Duodenal mucosa (tissue), 2 donors: Measurements from ENCODE around the gene GAPVD1.
"Not testable (repeated sequence)": the region's sequence is repeated elsewhere in the genome, so short reads cannot be mapped to it uniquely, and the experiment has no call there.

Source experiments
- H3K27ac ChIP-seq: one replicate; pipeline ENCODE4 v1.7.0; 2013; ENCODE audit warnings: low read depth, low read length
- H3K27me3 ChIP-seq, 2 donors: one replicate each; pipeline ENCODE4 v1.7.0; 2013; ENCODE audit warnings: low read length in 2 of 2, control low read depth in 1 of 2; ENCODE audit not compliant: insufficient read depth in 2 of 2, control insufficient read depth in 1 of 2
- H3K36me3 ChIP-seq, 2 donors: one replicate each; pipeline ENCODE4 v1.7.0; 2013; ENCODE audit warnings: low read length in 2 of 2, control low read depth in 1 of 2; ENCODE audit not compliant: insufficient read depth in 2 of 2, control insufficient read depth in 1 of 2
- H3K4me1 ChIP-seq, 2 donors: one replicate each; pipeline ENCODE4 v1.7.0; 2013; ENCODE audit warnings: low read length in 2 of 2, control low read depth in 1 of 2; ENCODE audit not compliant: insufficient read depth in 2 of 2, control insufficient read depth in 1 of 2
- H3K4me3 ChIP-seq, 2 donors: one replicate each; pipeline ENCODE4 v1.7.0; 2013; ENCODE audit warnings: low read length in 2 of 2, low read depth in 1 of 2
- H3K9ac ChIP-seq, 2 donors: one replicate each; pipeline ENCODE4 v1.7.0; 2013; ENCODE audit warnings: low read length in 2 of 2, low read depth in 1 of 2
- H3K9me3 ChIP-seq, 2 donors: one replicate each; pipeline ENCODE4 v1.7.0; 2013; ENCODE audit warnings: low read length in 2 of 2, control low read depth in 1 of 2; ENCODE audit not compliant: control insufficient read depth in 1 of 2

Gene GAPVD1

DNA sequence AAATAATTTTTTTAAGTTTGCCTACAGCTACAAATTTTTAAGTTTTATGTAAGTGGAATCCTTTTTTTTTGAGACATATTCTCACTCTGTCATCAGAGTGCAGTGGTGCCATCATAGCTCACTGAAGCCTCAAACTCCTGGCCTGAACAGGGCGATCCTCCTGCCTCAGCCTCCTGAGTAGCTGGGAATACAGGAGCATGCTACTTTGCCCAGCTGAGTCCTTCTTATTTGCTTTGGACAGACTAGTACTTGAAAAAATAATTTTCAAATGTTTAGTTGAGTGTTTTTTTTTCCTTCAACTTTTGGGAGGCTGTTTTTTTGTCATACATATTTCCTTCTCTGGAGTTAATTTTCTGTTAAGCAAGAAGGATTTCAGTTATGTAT lies 7.4 kb downstream of the GAPVD1 start:
- Histone ChIP-seq H3K4me1 (peaks cover 17 to 23% of the 10 kb centered on the region in 2 donors), H3K9ac (no peak overlapping the region)

DNA sequence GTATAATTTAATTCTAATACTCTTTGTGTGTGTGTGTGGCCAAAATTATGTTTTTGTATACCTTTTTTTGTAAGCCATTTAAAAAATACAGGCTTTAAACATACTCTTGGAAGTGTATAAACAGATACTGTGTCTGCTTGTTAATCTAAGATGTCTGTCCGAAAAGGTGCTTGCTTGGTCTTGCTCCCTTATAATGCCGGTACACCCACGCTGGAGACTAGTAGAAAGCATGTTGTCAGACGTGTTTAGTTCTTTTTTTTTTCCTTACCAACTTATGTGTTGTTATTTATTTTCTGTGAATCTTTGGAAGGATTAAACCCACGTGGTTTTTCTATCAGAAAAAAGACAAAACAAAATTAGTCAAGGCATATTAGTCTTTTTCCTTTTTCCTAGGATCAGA lies 9.5 kb downstream of the GAPVD1 start:
- H3K9me3 ChIP-seq: no peaks in the 10 kb centered on the region
- H3K27me3 ChIP-seq: no peaks in the 10 kb centered on the region
- H3K36me3 ChIP-seq: peaks cover 0 to 6% of the 10 kb centered on the region in 2 donors
- peaks cover 17 to 23% of the 10 kb centered on the region in 2 donors for H3K4me1 ChIP-seq
- H3K27ac ChIP-seq: no peak overlapping the region
- no peak overlapping the region for H3K4me3 ChIP-seq
- no peak overlapping the region for H3K9ac ChIP-seq

More for the DNA sequence above, 7.4 kb downstream of the GAPVD1 start:
- Histone ChIP-seq H3K4me3 (no peak overlapping the region), H3K36me3 (peaks cover 0 to 8% of the 10 kb centered on the region in 2 donors), H3K27ac (no peak overlapping the region), H3K9me3 (no peaks in the 10 kb centered on the region), H3K27me3 (no peaks in the 10 kb centered on the region)

- no peak overlapping the region for H3K9ac ChIP-seq
- H3K4me1 ChIP-seq: peaks cover 20 to 23% of the 10 kb centered on the region in 2 donors
- H3K36me3 ChIP-seq: peaks cover 0 to 3% of the 10 kb centered on the region in 2 donors
- H3K4me3 ChIP-seq: peak overlapping the region; percentile 13 to 28
- no peaks in the 10 kb centered on the region for H3K9me3 ChIP-seq
- no peak overlapping the region for H3K27ac ChIP-seq
- no peaks in the 10 kb centered on the region for H3K27me3 ChIP-seq
Measured at GRCh38 chr9:125272697-125273096, 11.1 kb downstream of the GAPVD1 start.

DNA sequence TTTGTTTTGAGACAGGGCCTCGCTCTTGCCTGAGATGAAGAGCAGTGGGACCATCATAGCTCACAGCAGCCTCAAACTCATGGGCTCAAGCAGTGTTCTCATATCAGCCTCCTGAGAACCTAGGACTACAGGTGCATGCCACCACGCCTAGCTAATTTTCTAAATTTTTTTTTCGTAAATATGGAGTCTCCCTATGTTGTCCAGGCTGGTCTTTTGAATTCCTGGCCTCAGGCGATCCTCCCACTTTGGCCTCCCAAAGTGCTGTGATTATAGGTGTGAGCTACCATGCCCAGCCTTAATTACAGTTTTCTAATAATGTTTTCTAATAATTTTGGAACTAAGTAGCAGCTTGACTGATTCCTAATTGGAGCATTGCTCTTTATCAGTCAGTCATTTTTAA lies 15.1 kb downstream of the GAPVD1 start:
- Histone ChIP-seq H3K4me3 (no peak overlapping the region), H3K4me1 (peaks cover 16 to 18% of the 10 kb centered on the region in 2 donors), H3K36me3 (no peaks in the 10 kb centered on the region), H3K27ac (no peak overlapping the region), H3K9me3 (no peaks in the 10 kb centered on the region), H3K9ac (no peak overlapping the region), H3K27me3 (no peaks in the 10 kb centered on the region)

DNA sequence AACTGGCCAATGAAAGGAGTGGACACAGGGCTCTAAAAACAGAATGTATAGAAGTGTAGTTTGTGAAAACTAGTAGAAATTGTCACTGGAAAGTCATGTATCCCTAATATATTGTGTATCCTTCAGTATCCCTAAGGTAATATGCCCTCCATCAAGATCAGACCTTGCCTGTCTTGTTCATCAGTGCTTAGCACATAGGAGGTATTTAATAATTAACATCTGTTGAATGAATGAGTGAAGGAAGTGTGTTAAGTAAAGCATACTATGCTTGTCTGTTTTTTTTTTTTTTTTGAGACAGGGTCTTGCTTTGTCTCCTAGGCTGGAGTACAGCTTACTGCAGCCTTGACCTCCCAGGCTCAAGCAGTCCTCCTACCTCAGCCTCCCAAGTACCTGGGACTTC lies 15.8 kb downstream of the GAPVD1 start:
- H3K9me3 ChIP-seq: no peaks in the 10 kb centered on the region
- peaks cover 12 to 15% of the 10 kb centered on the region in 2 donors for H3K4me1 ChIP-seq
- H3K27ac ChIP-seq: no peak overlapping the region
- H3K36me3 ChIP-seq: no peaks in the 10 kb centered on the region
- H3K27me3 ChIP-seq: no peaks in the 10 kb centered on the region
- no peak overlapping the region for H3K9ac ChIP-seq
- H3K4me3 ChIP-seq: no peak overlapping the region

GRCh38 chr9:125280945-125281344 lies 19.3 kb downstream of the GAPVD1 start:
- Histone ChIP-seq H3K4me1 (peaks cover 0 to 3% of the 10 kb centered on the region in 2 donors), H3K9ac (no peak overlapping the region)

GRCh38 chr9:125284855-125285254 lies 23.2 kb downstream of the GAPVD1 start:
- no peak overlapping the region for H3K27ac ChIP-seq
- H3K4me3 ChIP-seq: no peak overlapping the region
- no peaks in the 10 kb centered on the region for H3K9me3 ChIP-seq
- H3K36me3 ChIP-seq: peaks cover 2% of the 10 kb centered on the region in 2 donors
- H3K9ac ChIP-seq: no peak overlapping the region
- no peaks in the 10 kb centered on the region for H3K4me1 ChIP-seq
- H3K27me3 ChIP-seq: no peaks in the 10 kb centered on the region

More at GRCh38 chr9:125280945-125281344, 19.3 kb downstream of the GAPVD1 start:
- H3K27me3 ChIP-seq: no peaks in the 10 kb centered on the region
- H3K36me3 ChIP-seq: no peaks in the 10 kb centered on the region
- H3K27ac ChIP-seq: no peak overlapping the region
- no peak overlapping the region for H3K4me3 ChIP-seq
- no peaks in the 10 kb centered on the region for H3K9me3 ChIP-seq

GRCh38 chr9:125286935-125287433 lies 25.4 kb downstream of the GAPVD1 start:
- H3K27me3 ChIP-seq, H3K36me3 ChIP-seq, H3K4me3 ChIP-seq, H3K9ac ChIP-seq, H3K4me1 ChIP-seq, H3K27ac ChIP-seq, H3K9me3 ChIP-seq: not testable (repeated sequence)

GRCh38 chr9:125293134-125293533 lies 31.5 kb downstream of the GAPVD1 start:
- H3K4me3 ChIP-seq: no peak overlapping the region
- no peaks in the 10 kb centered on the region for H3K9me3 ChIP-seq
- no peaks in the 10 kb centered on the region for H3K4me1 ChIP-seq
- no peak overlapping the region for H3K27ac ChIP-seq
- peaks cover 2% of the 10 kb centered on the region in 2 donors for H3K36me3 ChIP-seq
- no peak overlapping the region for H3K9ac ChIP-seq
- H3K27me3 ChIP-seq: no peaks in the 10 kb centered on the region

DNA sequence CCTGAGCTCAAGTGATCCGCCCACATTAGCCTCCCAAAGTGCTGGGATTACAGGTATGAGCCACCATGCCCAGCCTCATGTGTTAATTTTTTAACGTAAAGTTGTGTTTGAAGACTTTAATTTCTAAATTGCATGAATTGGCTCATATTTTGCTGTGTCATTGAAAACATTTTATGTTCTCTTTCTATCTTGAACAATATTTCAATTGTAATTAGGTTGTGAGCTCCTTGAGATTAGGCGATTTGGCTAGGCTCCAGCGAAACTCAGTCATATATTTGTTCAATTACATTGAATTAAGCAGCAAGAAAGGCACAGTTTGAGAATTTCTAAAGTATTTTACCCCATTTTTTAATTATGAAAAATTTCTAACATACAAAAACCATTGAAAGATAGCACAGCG lies 34.0 kb downstream of the GAPVD1 start:
- Histone ChIP-seq H3K9me3 (no peaks in the 10 kb centered on the region), H3K9ac (no peak overlapping the region), H3K4me1 (no peaks in the 10 kb centered on the region), H3K36me3 (peaks cover 0 to 9% of the 10 kb centered on the region in 2 donors), H3K27me3 (no peaks in the 10 kb centered on the region), H3K4me3 (no peak overlapping the region), H3K27ac (no peak overlapping the region)
